ENCODE measurements around the gene TMPRSS13. TPM values are rescaled to one million over a fixed set of nuclear protein-coding genes. Genes with fewer than 3 reads are reported as not detected.
"Not testable (repeated sequence)": the region's sequence is repeated elsewhere in the genome, so short reads cannot be mapped to it uniquely, and the experiment has no call there.

Gene TMPRSS13
- total RNA-seq (2013): 1.7 TPM
- polyA plus RNA-seq (1 to 10 TPM in 1 of 3 donors, under 1 TPM in 2; 0.17 to 2.4 (median 0.37) TPM), polyA minus RNA-seq (0.83 and 1.7 TPM in 2 replicates), total RNA-seq (0.46 to 3.8 (median 2.4) reads per million in 11 experiments)

GRCh38 chr11:117929142-117929915, at the start of gene TMPRSS13:
Gene TMPRSS13 (minus strand): TSS chr11:117929402. CDS start chr11:117929307, 95 bp downstream.
- H2AFZ ChIP-seq (ENCODE audit: insufficient read depth, low read depth, low read length, poor library complexity, severe bottlenecking): no peak within 1 kb of the TSS
- H3K36me3 Mint-ChIP-seq: no peaks in the 10 kb centered on the region
- H3K4me3 ChIP-seq (replicated peaks in 1 of 3; ENCODE audit: low read depth in 2 of 3, low read length in 3 of 3): no peak within 1 kb of the TSS
- H3K27ac Mint-ChIP-seq: peak within 1 kb of the TSS in 3 of 7 donors; percentile 10 to 25 (median 20)
- no peak within 1 kb of the TSS for H3K4me3 Mint-ChIP-seq
- peaks cover 0 to 1% (median 0%) of the 10 kb centered on the region in 7 donors for H3K9me3 Mint-ChIP-seq
- 94% methylated on average over 4 of the region's 13 CpGs for WGBS (ENCODE audit: insufficient coverage)
- peaks cover 0 to 2% (median 2%) of the 10 kb centered on the region in 3 donors for H3K27me3 Mint-ChIP-seq (ENCODE audit: low read depth in 3 of 3)
- H3K9me3 ChIP-seq (replicated peaks in 1 of 2; ENCODE audit: control insufficient read depth in 1 of 2, insufficient read depth in 1 of 2, low read length in 2 of 2): no peaks in the 10 kb centered on the region
- no peaks in the 10 kb centered on the region for H3K36me3 ChIP-seq (replicated peaks in 1 of 2; ENCODE audit: control insufficient read depth in 1 of 2, insufficient read depth in 2 of 2, low read length in 2 of 2)
- no peak within 1 kb of the TSS for H3K9ac ChIP-seq (ENCODE audit: insufficient read depth, low read length, poor library complexity, severe bottlenecking)
- no peaks in the 10 kb centered on the region for H4K20me1 ChIP-seq (ENCODE audit: insufficient read depth, low read length)
- peaks cover 44% of the 10 kb centered on the region for H3K4me1 Mint-ChIP-seq
- no peaks in the 10 kb centered on the region for H3K79me2 ChIP-seq (ENCODE audit: insufficient read depth, low read length)
- no peaks in the 10 kb centered on the region for H3K27me3 ChIP-seq (ENCODE audit: control insufficient read depth in 2 of 2, insufficient read depth in 2 of 2, low read length in 2 of 2)
- DNase-seq: no peak
- no peak for TF ChIP-seq CTCF (IDR thresholded peaks at IDR 0.05)
- peaks cover 29 to 36% of the 10 kb centered on the region in 2 donors for H3K4me1 ChIP-seq (ENCODE audit: control insufficient read depth in 1 of 2, insufficient read depth in 2 of 2, low read length in 2 of 2)
- H3K4me2 ChIP-seq (replicated peaks; ENCODE audit: extremely low read depth, low read length, poor library complexity, severe bottlenecking): no peak within 1 kb of the TSS
- H3K27ac ChIP-seq (ENCODE audit: low read depth in 1 of 2, low read length in 2 of 2): no peak within 1 kb of the TSS
- intact Hi-C loops (cut with micrococcal nuclease): no loop called here

- Mint-ChIP-seq H3K9me3 (peaks cover 0 to 4% (median 0%) of the 10 kb centered on the region in 7 donors), H3K36me3 (peaks cover 13 to 14% of the 10 kb centered on the region in 2 donors), H3K4me1 (peaks cover 85% of the 10 kb centered on the region), H3K27ac (peak overlapping the region; percentile 97 to 100 (median 98)), H3K4me3 (peak overlapping the region in 1 of 2 donors; percentile 73), H3K27me3 (ENCODE audit: low read depth in 3 of 3) (peaks cover 0 to 4% (median 0%) of the 10 kb centered on the region in 3 donors)
- H3K79me2 ChIP-seq (ENCODE audit: insufficient read depth, low read length): peaks cover 3% of the 10 kb centered on the region
- H3K36me3 ChIP-seq (replicated peaks in 1 of 2; ENCODE audit: control insufficient read depth in 1 of 2, insufficient read depth in 2 of 2, low read length in 2 of 2): no peaks in the 10 kb centered on the region
- no peak for TF ChIP-seq CTCF (IDR thresholded peaks at IDR 0.05)
- 92% methylated on average over 2 of the region's 4 CpGs for WGBS (ENCODE audit: insufficient coverage)
- H3K4me2 ChIP-seq (replicated peaks; ENCODE audit: extremely low read depth, low read length, poor library complexity, severe bottlenecking): peak overlapping the region; percentile 66
- DNase-seq: no peak
- peaks cover 71 to 79% of the 10 kb centered on the region in 2 donors for H3K4me1 ChIP-seq (ENCODE audit: control insufficient read depth in 1 of 2, insufficient read depth in 2 of 2, low read length in 2 of 2)
- H3K9me3 ChIP-seq (replicated peaks in 1 of 2; ENCODE audit: control insufficient read depth in 1 of 2, insufficient read depth in 1 of 2, low read length in 2 of 2): no peaks in the 10 kb centered on the region
- H3K27ac ChIP-seq (ENCODE audit: low read depth in 1 of 2, low read length in 2 of 2): peak overlapping the region; percentile 93 to 98
- H2AFZ ChIP-seq (ENCODE audit: insufficient read depth, low read depth, low read length, poor library complexity, severe bottlenecking): no peak overlapping the region
- no peaks in the 10 kb centered on the region for H3K27me3 ChIP-seq (ENCODE audit: control insufficient read depth in 2 of 2, insufficient read depth in 2 of 2, low read length in 2 of 2)
- H3K4me3 ChIP-seq (replicated peaks in 1 of 3; ENCODE audit: low read depth in 2 of 3, low read length in 3 of 3): peak overlapping the region in 1 of 3 experiments; percentile 57
- intact Hi-C loops (cut with micrococcal nuclease): loop anchor here in 1 of 2 donors (1.0 kb wide), 1 partner anchor 9 kb away; no protein-coding TSS in a partner anchor
- no peaks in the 10 kb centered on the region for H4K20me1 ChIP-seq (ENCODE audit: insufficient read depth, low read length)
- H3K9ac ChIP-seq (ENCODE audit: insufficient read depth, low read length, poor library complexity, severe bottlenecking): peak overlapping the region; percentile 72
Measured at GRCh38 chr11:117978991-117979390, 49.8 kb upstream of the TMPRSS13 start.

- intact Hi-C loops (cut with micrococcal nuclease); H2AFZ ChIP-seq (ENCODE audit: insufficient read depth, low read depth, low read length, poor library complexity, severe bottlenecking); H4K20me1 ChIP-seq (ENCODE audit: insufficient read depth, low read length); H3K36me3 ChIP-seq (replicated peaks in 1 of 2; ENCODE audit: control insufficient read depth in 1 of 2, insufficient read depth in 2 of 2, low read length in 2 of 2); H3K9me3 ChIP-seq (replicated peaks in 1 of 2; ENCODE audit: control insufficient read depth in 1 of 2, insufficient read depth in 1 of 2, low read length in 2 of 2); DNase-seq; H3K79me2 ChIP-seq (ENCODE audit: insufficient read depth, low read length); H3K4me3 ChIP-seq (replicated peaks in 1 of 3; ENCODE audit: low read depth in 2 of 3, low read length in 3 of 3); H3K4me2 ChIP-seq (replicated peaks; ENCODE audit: extremely low read depth, low read length, poor library complexity, severe bottlenecking); H3K9me3 Mint-ChIP-seq; H3K9ac ChIP-seq (ENCODE audit: insufficient read depth, low read length, poor library complexity, severe bottlenecking); H3K4me3 Mint-ChIP-seq; H3K27me3 Mint-ChIP-seq (ENCODE audit: low read depth in 3 of 3); H3K27me3 ChIP-seq (ENCODE audit: control insufficient read depth in 2 of 2, insufficient read depth in 2 of 2, low read length in 2 of 2): not testable (repeated sequence)
- Mint-ChIP-seq H3K36me3 (peaks cover 10 to 14% of the 10 kb centered on the region in 2 donors), H3K4me1 (peaks cover 86% of the 10 kb centered on the region), H3K27ac (peak overlapping the region in 6 of 7 donors; percentile 69 to 100 (median 95))
- H3K27ac ChIP-seq (ENCODE audit: low read depth in 1 of 2, low read length in 2 of 2): peak overlapping the region; percentile 93 to 98
- H3K4me1 ChIP-seq (ENCODE audit: control insufficient read depth in 1 of 2, insufficient read depth in 2 of 2, low read length in 2 of 2): peaks cover 76 to 84% of the 10 kb centered on the region in 2 donors
- 100% methylated on average over 9 of the region's 36 CpGs for WGBS (ENCODE audit: insufficient coverage)
Measured at GRCh38 chr11:117978291-117978910, 49.2 kb upstream of the TMPRSS13 start.
